Activated T-cell treated with anti-CD3 and anti-CD28 coated beads, Interleukin-2, amount 50 U/mL, for 4 hours (primary cell): ENCODE data around the gene PAPPA. TPM values are rescaled to one million over a fixed set of nuclear protein-coding genes. Genes with fewer than 3 reads are reported as not detected.

Experiments
- ATAC-seq, 2 donors: fragments of 200-7000 bp; cut with Tn5 transposase; one replicate each; pipeline ENCODE4 v1.10.0; 2021
- DNase-seq: peaks from one replicate; pipeline ENCODE4 v3.0.0-alpha.2; 2020
- H3K27me3 Mint-ChIP-seq: one replicate; pipeline ENCODE4 v1.8.0; 2021; ENCODE audit warnings: low read depth, mixed read lengths
- H3K36me3 Mint-ChIP-seq: one replicate; pipeline ENCODE4 v1.8.0; 2022; ENCODE audit warnings: mixed read lengths; ENCODE audit not compliant: insufficient read depth
- H3K4me1 Mint-ChIP-seq: one replicate; pipeline ENCODE4 v1.8.0; 2021; ENCODE audit warnings: low read depth, mixed read lengths
- H3K4me3 Mint-ChIP-seq: one replicate; pipeline ENCODE4 v1.8.0; 2021; ENCODE audit warnings: mild to moderate bottlenecking, moderate library complexity, mixed read lengths
- H3K9me3 Mint-ChIP-seq: one replicate; pipeline ENCODE4 v1.8.0; 2021; ENCODE audit warnings: mixed read lengths
- total RNA-seq, 3 donors: library from RNA; stranded (reverse); gene quantifications; one replicate each; pipeline ENCODE4 v1.2.1, GENCODE V29; 2021

The PAPPA gene
- total RNA-seq, 3 donors from 2014 or later, result 0.22 to 0.28 TPM; not detected in 1

GRCh38 chr9:116243708-116244107 lies 90.1 kb downstream of the PAPPA start:
- no peak overlapping the region for H3K4me3 Mint-ChIP-seq
- DNase-seq, result no peak
- no peaks in the 10 kb centered on the region for H3K4me1 Mint-ChIP-seq
- no peaks in the 10 kb centered on the region for H3K36me3 Mint-ChIP-seq
- ATAC-seq, result no peak
- H3K27me3 Mint-ChIP-seq, result no peaks in the 10 kb centered on the region
- no peaks in the 10 kb centered on the region for H3K9me3 Mint-ChIP-seq

- no peak for ATAC-seq
- H3K4me1 Mint-ChIP-seq, result no peaks in the 10 kb centered on the region
- H3K4me3 Mint-ChIP-seq, result no peak overlapping the region
- no peaks in the 10 kb centered on the region for H3K9me3 Mint-ChIP-seq
- H3K36me3 Mint-ChIP-seq, result no peaks in the 10 kb centered on the region
- DNase-seq, result no peak
- no peaks in the 10 kb centered on the region for H3K27me3 Mint-ChIP-seq
Observed at GRCh38 chr9:116247284-116247683, 93.7 kb downstream of the PAPPA start.

- no peaks in the 10 kb centered on the region for H3K36me3 Mint-ChIP-seq
- no peaks in the 10 kb centered on the region for H3K4me1 Mint-ChIP-seq
- ATAC-seq (no peak), DNase-seq (no peak)
- no peaks in the 10 kb centered on the region for H3K27me3 Mint-ChIP-seq
- no peaks in the 10 kb centered on the region for H3K9me3 Mint-ChIP-seq
- H3K4me3 Mint-ChIP-seq, result no peak overlapping the region
Observed at GRCh38 chr9:116247791-116248374, 94.3 kb downstream of the PAPPA start.

GRCh38 chr9:116250891-116251290 lies 97.3 kb downstream of the PAPPA start:
- DNase-seq (no peak), ATAC-seq (no peak)
- Mint-ChIP-seq H3K27me3 (no peaks in the 10 kb centered on the region), H3K9me3 (no peaks in the 10 kb centered on the region), H3K4me1 (no peaks in the 10 kb centered on the region), H3K36me3 (no peaks in the 10 kb centered on the region), H3K4me3 (no peak overlapping the region)

- no peaks in the 10 kb centered on the region for H3K9me3 Mint-ChIP-seq
- ATAC-seq, result no peak
- no peaks in the 10 kb centered on the region for H3K27me3 Mint-ChIP-seq
- no peak overlapping the region for H3K4me3 Mint-ChIP-seq
- no peak for DNase-seq
- H3K36me3 Mint-ChIP-seq, result no peaks in the 10 kb centered on the region
- H3K4me1 Mint-ChIP-seq, result no peaks in the 10 kb centered on the region
Observed at GRCh38 chr9:116251366-116251765, 97.8 kb downstream of the PAPPA start.

- H3K27me3 Mint-ChIP-seq, result no peaks in the 10 kb centered on the region
- H3K4me3 Mint-ChIP-seq, result no peak overlapping the region
- ATAC-seq (no peak), DNase-seq (no peak)
- peaks cover 3% of the 10 kb centered on the region for H3K9me3 Mint-ChIP-seq
- H3K4me1 Mint-ChIP-seq, result no peaks in the 10 kb centered on the region
- H3K36me3 Mint-ChIP-seq, result no peaks in the 10 kb centered on the region
Observed at GRCh38 chr9:116260531-116260930, 106.9 kb downstream of the PAPPA start.

GRCh38 chr9:116262448-116262847 lies 108.9 kb downstream of the PAPPA start:
- Mint-ChIP-seq H3K36me3 (no peaks in the 10 kb centered on the region), H3K4me1 (no peaks in the 10 kb centered on the region)

GRCh38 chr9:116264361-116264760 lies 110.8 kb downstream of the PAPPA start:
- H3K9me3 Mint-ChIP-seq, result peaks cover 3% of the 10 kb centered on the region
- no peaks in the 10 kb centered on the region for H3K27me3 Mint-ChIP-seq
- DNase-seq, result no peak
- H3K4me1 Mint-ChIP-seq, result no peaks in the 10 kb centered on the region
- H3K36me3 Mint-ChIP-seq, result no peaks in the 10 kb centered on the region
- H3K4me3 Mint-ChIP-seq, result no peak overlapping the region
- ATAC-seq, result no peak

More at GRCh38 chr9:116262448-116262847, 108.9 kb downstream of the PAPPA start:
- H3K9me3 Mint-ChIP-seq, result peaks cover 3% of the 10 kb centered on the region
- no peak for DNase-seq
- no peak for ATAC-seq
- no peak overlapping the region for H3K4me3 Mint-ChIP-seq
- no peaks in the 10 kb centered on the region for H3K27me3 Mint-ChIP-seq

GRCh38 chr9:116267021-116267420 lies 113.4 kb downstream of the PAPPA start:
- H3K4me3 Mint-ChIP-seq, result no peak overlapping the region
- ATAC-seq (no peak), DNase-seq (no peak)
- H3K36me3 Mint-ChIP-seq, result no peaks in the 10 kb centered on the region
- H3K4me1 Mint-ChIP-seq, result no peaks in the 10 kb centered on the region
- peaks cover 5% of the 10 kb centered on the region for H3K27me3 Mint-ChIP-seq
- peaks cover 3% of the 10 kb centered on the region for H3K9me3 Mint-ChIP-seq

- Mint-ChIP-seq H3K4me3 (no peak overlapping the region), H3K9me3 (no peaks in the 10 kb centered on the region), H3K4me1 (no peaks in the 10 kb centered on the region), H3K36me3 (no peaks in the 10 kb centered on the region), H3K27me3 (peaks cover 5% of the 10 kb centered on the region)
- DNase-seq, result no peak
- ATAC-seq, result no peak
Observed at GRCh38 chr9:116269250-116269649, 115.7 kb downstream of the PAPPA start.

GRCh38 chr9:116270546-116270945 lies 117.0 kb downstream of the PAPPA start:
- no peak overlapping the region for H3K4me3 Mint-ChIP-seq
- H3K9me3 Mint-ChIP-seq, result no peaks in the 10 kb centered on the region
- no peaks in the 10 kb centered on the region for H3K36me3 Mint-ChIP-seq
- no peak for ATAC-seq
- no peaks in the 10 kb centered on the region for H3K4me1 Mint-ChIP-seq
- peaks cover 6% of the 10 kb centered on the region for H3K27me3 Mint-ChIP-seq
- DNase-seq, result no peak

GRCh38 chr9:116271340-116271739 lies 117.7 kb downstream of the PAPPA start:
- no peaks in the 10 kb centered on the region for H3K36me3 Mint-ChIP-seq
- peaks cover 7% of the 10 kb centered on the region for H3K27me3 Mint-ChIP-seq
- no peaks in the 10 kb centered on the region for H3K9me3 Mint-ChIP-seq
- ATAC-seq (no peak), DNase-seq (no peak)
- no peak overlapping the region for H3K4me3 Mint-ChIP-seq
- H3K4me1 Mint-ChIP-seq, result no peaks in the 10 kb centered on the region

GRCh38 chr9:116271991-116272390 lies 118.4 kb downstream of the PAPPA start:
- DNase-seq (no peak), ATAC-seq (no peak)
- H3K36me3 Mint-ChIP-seq, result no peaks in the 10 kb centered on the region
- no peak overlapping the region for H3K4me3 Mint-ChIP-seq
- no peaks in the 10 kb centered on the region for H3K4me1 Mint-ChIP-seq
- H3K9me3 Mint-ChIP-seq, result no peaks in the 10 kb centered on the region
- H3K27me3 Mint-ChIP-seq, result peaks cover 7% of the 10 kb centered on the region

GRCh38 chr9:116274293-116274692 lies 120.7 kb downstream of the PAPPA start:
- no peak for DNase-seq
- H3K4me3 Mint-ChIP-seq, result no peak overlapping the region
- peaks cover 7% of the 10 kb centered on the region for H3K27me3 Mint-ChIP-seq
- H3K36me3 Mint-ChIP-seq, result no peaks in the 10 kb centered on the region
- H3K4me1 Mint-ChIP-seq, result no peaks in the 10 kb centered on the region
- no peak for ATAC-seq
- H3K9me3 Mint-ChIP-seq, result no peaks in the 10 kb centered on the region

GRCh38 chr9:116275418-116276195 lies 122.0 kb downstream of the PAPPA start:
- H3K27me3 Mint-ChIP-seq, result peaks cover 7% of the 10 kb centered on the region
- H3K4me1 Mint-ChIP-seq, result no peaks in the 10 kb centered on the region
- H3K9me3 Mint-ChIP-seq, result no peaks in the 10 kb centered on the region
- no peak overlapping the region for H3K4me3 Mint-ChIP-seq
- DNase-seq (no peak), ATAC-seq (no peak)
- H3K36me3 Mint-ChIP-seq, result no peaks in the 10 kb centered on the region
